ENCODE measurements around the gene BLOC1S5.
A peak's percentile ranks its signal among the peaks of the same experiment; 100 is the strongest.

BLOC1S5 gene, protein sequence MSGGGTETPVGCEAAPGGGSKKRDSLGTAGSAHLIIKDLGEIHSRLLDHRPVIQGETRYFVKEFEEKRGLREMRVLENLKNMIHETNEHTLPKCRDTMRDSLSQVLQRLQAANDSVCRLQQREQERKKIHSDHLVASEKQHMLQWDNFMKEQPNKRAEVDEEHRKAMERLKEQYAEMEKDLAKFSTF

DNA sequence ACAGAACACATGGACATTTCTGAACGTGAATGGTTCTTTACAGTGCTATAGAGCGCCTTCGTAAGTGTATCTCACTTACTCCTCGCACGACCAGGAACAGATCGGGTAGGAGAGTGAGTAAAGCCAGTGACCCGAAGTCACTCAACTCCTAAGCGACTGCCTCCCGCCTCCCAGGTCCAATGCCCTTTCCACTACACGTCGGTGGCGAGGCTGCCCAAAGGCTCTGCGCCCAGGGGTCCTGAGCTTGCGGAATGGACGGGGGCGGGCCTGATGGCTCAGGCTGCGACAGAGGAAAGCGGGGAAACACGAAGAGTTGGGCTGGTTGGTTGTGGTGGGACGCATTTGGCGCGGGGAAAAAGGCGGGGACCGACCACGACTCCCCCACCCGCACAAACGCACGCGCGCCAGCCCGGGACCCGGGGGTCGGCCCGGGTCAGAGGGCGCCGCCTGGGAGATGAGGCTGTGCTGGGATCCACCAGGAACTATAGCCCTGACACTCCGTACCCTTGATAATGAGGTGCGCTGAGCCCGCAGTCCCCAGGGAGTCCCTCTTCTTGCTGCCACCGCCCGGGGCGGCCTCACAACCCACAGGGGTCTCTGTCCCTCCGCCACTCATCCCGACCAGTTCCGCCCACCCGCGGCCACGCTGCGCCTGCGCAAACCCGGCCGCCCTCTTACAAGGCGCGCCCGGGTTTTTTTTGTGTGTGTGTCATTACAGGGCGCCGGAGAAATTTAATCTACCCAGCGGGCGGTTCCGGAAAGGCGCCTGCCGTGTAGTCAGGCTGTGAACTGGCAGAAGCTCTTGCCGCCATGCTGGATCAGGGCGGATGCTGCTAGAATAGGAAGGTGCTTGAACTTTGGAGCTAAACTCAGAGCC lies at the start of gene BLOC1S5:
TSS of gene BLOC1S5 (minus strand) at position 629 of the 877 bp plus-strand sequence. CDS start at position 616, 13 bp downstream.
- DNase-seq (ENCODE audit: low read depth in 1 of 2, low spot score in 1 of 2), result peak; percentile 97

DNA sequence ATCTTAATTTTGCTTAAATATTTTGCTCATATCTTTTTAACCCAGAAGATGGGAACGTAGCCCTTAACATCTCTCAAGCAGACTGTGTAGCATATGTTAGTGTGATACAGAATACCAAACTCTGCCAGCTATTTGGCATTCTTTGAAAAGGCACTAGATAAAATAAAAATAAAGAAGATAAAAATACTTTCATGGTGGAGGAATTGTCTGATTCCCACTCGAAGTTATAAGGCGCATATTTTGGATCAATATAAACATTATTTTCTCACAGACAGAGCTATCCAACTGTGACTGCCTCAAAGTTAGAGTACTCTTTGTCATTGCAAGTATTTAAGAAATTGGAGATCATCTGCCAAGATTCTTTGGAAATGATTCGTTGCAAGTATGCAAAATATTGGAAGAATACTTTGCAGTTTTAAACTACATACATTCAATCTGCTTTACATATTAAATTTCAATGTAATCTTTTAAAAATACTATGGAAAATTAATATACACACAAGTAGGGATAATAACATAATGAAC lies 49.0 kb upstream of the BLOC1S5 start:
- no peak for DNase-seq (ENCODE audit: low read depth in 1 of 2, low spot score in 1 of 2)

DNA sequence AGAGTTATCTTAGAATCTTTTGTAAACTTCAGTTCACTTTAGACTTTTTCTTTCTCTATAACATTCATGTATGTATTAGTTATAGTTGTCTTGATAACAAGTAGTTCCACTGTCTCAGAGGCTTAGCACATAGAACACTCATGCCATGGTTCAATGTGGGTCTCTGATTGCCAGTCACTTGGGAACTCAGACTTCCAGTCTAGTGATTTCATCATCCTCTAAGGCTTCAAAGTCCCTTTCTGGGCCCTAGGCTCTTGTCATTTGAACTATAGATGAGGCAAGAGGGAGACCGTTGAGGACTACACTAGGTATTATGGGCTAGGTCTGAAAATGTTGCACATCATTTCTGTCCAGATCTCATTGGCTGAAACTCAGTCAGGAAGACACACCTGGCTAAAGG lies 46.5 kb upstream of the BLOC1S5 start:
- DNase-seq (ENCODE audit: low read depth in 1 of 2, low spot score in 1 of 2), result no peak

DNA sequence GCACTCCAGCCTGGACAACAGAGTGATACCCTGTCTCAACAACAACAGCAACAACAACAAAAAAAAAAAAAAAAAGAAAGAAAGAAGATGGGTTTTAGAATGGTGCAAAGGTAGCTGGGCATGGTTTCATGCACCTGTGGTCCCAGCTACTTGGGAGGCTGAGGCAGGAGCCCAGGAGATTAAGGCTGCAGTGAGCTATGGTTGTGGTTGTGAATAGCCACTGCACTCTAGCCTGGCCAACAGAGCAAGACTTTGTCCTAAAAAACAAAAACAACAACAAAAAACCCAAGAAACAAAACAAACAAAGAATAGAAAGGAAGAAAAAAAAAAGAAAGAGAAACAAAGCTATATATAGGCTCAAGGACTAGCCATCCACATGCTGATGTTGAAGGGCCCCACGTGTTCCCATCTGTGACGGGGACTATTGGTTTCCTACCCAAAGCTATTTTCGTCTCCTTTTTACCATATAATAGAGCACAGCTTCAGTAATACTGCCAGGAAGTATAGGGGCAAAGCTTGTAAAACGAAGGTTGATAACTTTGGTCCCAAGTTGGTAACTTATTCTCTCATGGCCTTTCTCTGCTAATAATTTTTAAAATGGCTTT lies 46.0 kb upstream of the BLOC1S5 start:
- no peak for DNase-seq (ENCODE audit: low read depth in 1 of 2, low spot score in 1 of 2)

DNA sequence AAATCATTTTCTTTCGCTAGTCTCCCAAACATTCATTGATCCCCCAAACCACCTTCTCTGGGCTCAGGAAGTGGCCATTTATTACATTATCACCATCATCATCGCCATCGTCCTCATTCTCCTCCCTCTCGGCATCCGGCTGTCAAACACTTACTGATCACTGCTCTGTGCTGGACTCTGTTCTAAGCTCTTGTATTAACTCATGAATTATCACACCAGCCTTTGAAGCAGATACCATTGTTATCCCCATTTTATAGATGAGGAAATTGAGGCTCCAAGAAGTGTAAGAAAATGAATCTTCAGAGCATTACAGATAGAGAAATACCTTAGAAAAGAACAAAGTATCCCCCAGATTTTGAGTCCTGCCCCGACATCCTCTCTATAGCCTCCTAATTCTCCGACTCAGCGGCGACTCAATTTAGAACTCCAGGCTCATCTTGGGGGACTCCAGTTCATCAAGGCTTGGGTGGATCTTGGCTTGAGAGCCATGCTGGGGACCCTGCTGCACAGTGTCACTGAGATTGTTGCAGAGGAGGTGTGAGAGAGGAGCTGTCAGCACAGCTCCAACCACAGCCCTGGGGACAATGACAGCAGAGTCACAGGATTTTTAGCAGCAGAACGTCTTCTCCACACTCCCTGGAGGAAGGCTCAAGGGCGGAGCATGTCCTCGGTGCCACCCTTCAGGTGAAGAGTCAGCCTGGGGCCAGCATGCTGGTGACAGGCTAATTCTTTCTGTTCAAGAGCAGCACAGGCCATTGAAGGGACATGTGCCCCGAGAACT lies 44.8 kb upstream of the BLOC1S5 start:
- no peak for DNase-seq (ENCODE audit: low read depth in 1 of 2, low spot score in 1 of 2)

DNA sequence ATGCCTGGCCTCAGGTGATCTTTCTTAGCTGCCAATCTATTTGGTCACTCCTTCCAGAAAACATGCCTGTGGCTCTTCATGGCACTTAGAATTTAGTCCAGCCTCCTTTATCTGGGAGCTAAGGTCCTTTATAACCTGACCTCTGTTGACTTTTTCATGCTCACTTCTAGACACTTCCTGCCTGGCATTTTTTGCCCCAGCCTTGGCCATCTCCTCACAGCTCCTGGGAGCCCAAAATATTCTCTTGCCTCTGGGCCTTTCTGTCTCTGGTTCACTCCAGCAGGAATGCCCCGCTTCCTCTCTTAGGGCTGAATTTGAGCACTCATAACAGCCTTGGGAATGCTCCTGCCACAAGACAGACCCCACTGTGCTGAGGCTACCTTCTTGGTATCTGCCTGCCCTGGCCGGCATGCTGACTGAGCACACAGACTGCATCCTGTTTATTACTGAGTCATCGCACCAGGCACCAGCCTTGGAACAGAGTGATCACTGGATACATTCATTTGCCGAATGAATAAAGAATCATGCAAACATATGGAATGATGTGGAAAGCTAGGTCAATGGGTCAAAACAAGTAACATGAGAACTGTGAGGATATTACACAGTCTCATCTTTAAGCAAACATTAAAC lies 44.0 kb upstream of the BLOC1S5 start:
- no peak for DNase-seq (ENCODE audit: low read depth in 1 of 2, low spot score in 1 of 2)

DNA sequence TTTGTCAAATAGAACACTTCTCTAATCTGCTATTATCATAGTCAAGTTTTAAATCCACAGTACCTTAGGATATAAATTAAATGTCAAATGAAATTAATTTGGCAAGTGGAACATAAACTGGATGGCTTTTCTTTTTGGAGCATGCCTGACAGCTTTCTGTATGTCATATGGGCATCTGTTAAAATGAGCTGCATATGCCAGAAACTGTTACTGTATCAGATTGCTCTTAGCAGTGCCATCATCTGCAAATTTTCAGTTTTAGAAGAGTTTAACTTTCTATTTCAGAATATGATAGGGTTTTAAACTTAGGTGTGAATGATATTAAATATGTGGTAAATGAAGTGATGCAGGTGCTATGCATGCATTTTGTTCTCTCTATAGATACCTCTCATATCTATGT lies 41.6 kb upstream of the BLOC1S5 start:
- no peak for DNase-seq (ENCODE audit: low read depth in 1 of 2, low spot score in 1 of 2)

DNA sequence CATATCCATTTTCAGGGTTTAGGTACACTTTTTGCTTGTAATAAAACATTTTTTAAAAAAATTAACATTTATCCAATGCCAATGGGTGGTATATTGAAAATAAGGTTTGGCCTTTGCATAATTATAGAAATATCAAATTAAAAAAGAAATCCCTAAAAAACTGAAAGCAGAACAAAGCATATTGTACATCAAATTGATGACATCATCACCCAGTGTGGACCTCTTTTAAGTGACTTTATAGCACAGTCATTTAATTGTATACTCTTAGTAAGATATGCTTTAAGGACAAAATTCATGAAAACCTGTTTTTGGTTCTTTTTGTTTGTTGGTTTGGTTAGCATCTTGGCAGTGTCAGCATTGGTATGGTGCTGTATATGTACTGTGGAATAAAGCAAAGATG lies 39.5 kb upstream of the BLOC1S5 start:
- DNase-seq (ENCODE audit: low read depth in 1 of 2, low spot score in 1 of 2), result no peak

DNA sequence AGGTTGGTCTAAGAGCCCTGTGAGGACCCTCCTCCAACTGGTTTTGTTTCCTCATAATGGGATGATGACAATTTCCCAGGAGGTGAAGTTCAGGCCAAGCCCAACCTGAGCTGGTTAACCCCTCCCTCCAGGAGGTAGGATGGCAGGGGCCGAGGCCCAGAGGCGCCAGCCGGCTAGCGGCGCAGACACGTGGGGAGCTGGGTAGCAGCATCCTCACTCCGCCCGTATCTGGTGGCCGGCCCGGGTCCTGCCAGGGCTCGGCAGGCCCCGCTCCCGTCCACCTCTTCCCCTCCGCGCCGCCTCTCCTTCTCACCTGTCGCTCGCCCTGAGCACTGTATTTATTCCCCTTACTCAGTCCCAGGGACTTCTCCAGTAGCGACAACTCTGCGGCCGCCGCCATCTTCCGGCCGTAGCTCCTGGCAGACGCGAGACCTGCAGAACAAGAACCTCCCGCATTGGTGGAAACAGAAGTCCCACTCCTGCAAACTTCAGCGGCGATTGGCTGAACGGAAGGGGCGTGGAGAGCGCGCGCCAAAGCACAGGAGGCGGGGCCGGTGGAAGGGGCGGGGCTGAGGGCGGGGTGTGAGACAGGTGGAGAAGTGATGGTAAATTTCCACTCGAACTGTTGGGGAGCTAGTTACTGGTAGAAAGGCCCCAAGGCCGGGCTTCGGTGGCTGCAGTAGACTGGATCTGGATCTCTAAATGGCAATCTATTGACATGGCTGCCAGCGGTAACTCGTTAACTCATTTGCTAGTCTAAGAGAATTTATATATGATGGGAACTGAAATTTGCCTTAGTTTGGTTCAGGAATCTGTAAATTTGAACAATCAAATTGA lies 38.2 kb upstream of the BLOC1S5 start, which contains the start of gene EEF1E1:
TSS of gene EEF1E1 (minus strand) at position 427 of the 837 bp plus-strand sequence. CDS start at position 400, 27 bp downstream.
- DNase-seq (ENCODE audit: low read depth in 1 of 2, low spot score in 1 of 2), result peak; percentile 97 to 98

DNA sequence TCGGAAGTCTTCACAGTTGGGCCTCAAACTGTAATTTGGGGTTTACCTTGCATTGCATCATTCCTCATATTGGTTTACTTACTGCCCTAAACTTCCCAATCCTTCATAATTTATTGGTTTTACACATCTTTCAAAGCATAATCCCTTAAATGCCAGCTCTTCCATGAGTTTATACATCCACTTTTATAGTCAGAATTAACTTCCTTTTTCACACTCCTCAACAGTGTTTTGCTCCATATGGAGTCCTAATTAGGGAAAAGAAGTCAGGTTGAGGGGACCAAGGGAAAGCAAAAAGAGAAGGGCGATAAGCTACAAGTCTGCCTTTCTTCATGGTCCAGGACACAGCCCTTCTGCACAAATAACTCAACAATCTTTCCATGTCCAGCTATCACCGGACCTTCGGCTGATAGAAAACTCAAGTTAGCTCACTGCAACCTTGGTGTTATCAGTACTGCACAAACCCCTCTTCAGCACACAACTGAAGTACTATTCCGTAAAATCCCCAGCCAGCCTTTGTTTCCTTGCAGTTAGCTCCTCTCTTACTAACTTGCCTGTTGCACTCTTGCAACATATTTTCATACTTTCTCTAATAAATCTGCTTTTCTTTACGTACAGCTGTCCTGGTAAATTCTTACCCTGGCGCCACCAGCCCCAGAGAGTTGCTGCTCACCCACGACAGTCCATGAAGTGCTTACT lies 36.1 kb upstream of the BLOC1S5 start:
- DNase-seq (ENCODE audit: low read depth in 1 of 2, low spot score in 1 of 2), result no peak

DNA sequence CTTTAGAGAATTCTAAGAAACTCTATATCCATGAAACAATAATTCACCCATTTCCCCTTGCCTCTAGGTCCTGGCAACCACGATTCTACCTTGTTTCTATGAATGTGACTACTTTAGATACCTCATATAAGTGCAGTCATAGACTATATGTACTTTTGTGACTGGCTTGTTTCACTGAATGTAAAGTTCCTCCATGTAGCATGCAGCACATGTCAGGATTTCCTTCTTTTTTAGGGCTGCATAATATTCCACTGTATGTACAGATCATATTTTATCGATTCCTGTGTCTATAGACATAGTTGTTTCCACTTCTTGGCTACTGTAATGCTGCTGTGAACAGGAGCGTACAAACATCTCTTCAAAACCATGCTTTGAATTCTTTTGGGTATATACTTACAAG lies 26.5 kb upstream of the BLOC1S5 start:
- DNase-seq (ENCODE audit: low read depth in 1 of 2, low spot score in 1 of 2), result no peak

DNA sequence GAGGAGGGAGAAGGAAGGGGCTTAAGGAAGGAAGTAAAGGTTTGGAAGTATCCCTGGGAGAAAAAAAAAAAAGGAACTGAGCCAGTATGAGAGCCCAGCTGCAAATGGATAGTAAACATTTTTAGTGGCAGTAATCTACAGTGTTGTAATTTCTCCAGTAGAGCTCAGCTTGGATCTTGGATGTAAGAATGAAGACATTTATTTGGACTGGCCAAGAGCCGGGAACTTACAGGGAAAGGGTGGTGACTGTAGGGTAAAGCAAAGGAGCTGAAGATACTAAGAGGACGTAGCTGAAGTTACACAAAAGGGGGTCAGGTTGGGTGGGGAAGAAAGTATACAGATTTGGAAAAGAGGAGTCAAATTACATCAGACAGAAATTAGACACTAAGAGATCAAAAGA lies 24.7 kb upstream of the BLOC1S5 start:
- no peak for DNase-seq (ENCODE audit: low read depth in 1 of 2, low spot score in 1 of 2)

DNA sequence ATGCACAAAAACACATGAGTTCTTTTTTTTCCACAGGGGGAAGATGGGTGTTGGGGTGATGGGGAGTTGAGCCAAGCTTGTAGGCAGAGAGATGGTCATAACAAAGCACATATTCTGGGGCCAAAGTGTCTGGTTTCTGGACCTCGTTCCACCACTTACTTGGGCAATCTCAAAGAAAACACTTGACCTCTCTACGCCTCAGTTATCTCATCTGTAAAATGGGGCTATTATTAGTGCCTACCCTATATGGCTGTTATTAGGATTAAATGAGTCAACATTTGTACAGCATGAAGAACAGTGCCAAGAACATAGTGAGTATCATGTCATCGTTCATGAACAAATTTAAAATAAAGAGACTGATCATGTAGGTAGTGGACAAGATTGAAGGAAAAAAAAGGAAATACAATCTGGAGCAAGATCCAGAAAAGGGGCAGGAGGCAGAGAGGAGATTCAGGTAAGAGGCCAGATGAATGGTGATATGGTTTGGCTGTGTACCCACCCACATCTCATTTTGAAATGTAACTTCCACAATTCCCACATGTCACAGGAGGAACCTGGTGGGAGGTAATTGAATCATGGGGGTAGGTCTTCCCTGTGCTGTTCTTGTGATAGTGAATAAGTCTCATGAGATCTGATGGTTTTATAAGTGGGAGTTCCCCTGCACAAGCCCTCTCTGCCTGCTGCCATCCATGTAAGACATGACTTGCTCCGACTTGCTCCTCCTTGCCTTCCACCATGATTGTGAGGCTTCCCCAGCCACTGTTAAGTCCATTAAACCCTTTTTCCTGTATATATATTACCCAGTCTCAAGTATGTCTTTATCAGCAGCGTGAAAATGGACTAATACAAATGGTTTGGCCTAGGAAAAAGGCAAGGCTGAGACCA lies 23.9 kb upstream of the BLOC1S5 start:
- DNase-seq (ENCODE audit: low read depth in 1 of 2, low spot score in 1 of 2), result no peak

DNA sequence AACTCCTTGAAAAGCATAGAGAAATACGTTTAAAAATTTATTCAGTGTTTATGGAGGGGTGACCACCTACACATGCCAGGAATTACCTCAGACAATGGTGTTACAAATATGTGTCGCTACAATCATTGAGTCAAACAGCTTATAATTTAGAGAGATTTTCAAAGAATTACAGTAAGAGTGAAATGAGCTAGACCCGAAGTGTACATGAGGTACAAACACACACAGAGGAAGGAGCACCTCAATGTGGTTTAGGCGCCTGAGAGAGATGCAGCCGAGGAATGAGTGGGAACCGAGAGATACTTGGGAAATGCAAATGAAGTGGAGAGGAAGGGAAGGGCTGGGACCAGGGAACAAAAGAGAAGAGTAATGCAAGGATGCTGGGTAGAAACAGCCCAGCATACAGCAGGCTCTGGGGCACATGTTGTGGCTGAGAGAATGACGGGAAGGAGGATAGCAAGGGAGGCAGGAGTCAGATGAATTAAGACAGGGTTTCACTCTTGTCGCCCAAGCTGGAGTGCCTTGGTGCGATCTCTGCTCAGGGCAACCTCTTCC lies 22.6 kb upstream of the BLOC1S5 start:
- no peak for DNase-seq (ENCODE audit: low read depth in 1 of 2, low spot score in 1 of 2)

DNA sequence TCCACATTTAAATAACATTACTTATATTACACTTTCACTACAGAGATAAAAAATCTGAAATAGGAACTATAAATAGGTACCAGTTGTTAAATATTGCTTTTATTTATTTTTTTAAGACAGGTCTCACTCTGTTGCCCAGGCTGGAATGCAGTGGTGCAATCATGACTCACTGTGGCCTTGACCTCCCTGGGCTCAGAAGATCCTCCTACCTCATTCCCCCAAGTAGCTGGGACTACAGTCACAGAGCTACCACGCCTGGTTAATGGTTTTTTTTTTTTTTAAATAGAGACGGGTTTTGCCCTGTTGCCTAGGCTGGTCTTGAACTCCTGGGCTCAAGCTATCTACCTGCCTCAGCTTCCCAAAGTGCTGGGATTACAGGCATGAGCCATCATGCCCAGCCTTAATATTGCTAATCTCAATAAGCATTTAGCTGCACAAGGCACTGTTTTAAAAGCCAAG lies 20.9 kb upstream of the BLOC1S5 start:
- no peak for DNase-seq (ENCODE audit: low read depth in 1 of 2, low spot score in 1 of 2)

DNA sequence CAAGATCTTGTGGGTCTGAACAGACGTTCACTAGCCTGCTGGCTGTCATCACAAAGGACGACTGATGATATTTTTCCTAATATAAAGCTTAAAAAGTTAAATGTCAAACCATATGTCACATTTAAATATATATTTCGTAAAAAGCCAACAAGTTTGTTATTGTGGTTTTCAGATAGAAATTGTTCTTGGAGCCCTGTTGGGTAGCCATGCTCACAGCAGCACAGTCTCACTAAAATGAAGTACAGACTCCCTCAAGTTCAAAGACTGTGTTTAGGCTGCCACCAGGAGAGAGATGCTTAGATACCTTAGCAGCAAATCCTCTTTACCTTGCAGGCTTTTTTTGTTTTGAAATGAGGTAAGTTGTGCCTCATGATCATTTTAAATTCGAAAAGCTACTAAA lies 20.4 kb upstream of the BLOC1S5 start:
- DNase-seq (ENCODE audit: low read depth in 1 of 2, low spot score in 1 of 2), result no peak

DNA sequence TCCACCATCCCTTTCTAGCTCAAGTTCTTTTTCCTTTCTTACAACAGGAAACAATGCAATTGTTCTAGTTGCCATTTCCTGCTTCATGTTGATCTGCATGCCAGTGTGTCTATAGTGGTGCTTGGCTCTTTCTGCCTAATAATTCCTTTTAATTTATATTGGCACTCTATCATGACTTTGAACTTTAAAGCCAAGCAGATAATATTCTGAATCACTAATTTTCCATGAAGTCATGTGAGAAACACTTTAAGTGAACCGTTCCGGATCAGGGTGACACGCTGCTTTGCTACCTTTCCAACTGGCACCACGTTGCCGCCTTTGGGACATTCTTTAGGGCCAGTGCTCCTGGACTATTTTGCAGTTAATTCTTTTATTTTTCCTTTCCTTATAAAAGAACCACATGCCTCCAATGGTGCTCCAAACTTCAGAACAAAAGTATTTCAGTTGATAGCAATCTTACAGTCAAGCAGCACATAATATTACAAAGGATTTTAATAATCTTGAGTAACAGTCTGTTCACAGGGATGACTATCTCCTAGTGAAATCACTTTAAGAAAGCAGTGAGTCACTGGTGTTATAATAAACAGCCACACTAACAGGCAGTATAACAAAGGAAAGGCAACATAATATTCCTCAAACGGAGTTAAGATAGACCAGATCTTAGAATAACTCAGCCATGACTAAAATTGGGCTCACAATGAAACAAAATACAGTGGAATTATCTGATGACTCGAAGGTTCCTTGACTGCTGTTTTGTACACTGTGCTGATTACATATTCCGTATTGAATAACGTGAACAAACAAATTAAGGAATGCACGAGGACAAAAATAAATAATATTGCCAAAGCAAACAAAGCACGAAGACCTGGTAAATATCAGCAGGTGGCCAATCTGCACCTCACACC lies 19.0 kb upstream of the BLOC1S5 start:
- no peak for DNase-seq (ENCODE audit: low read depth in 1 of 2, low spot score in 1 of 2)
